Measurements from ENCODE around the gene MRPS2. TPM values are rescaled to one million over a fixed set of nuclear protein-coding genes. Genes with fewer than 3 reads are reported as not detected.
"Not testable (repeated sequence)": the region's sequence is repeated elsewhere in the genome, so short reads cannot be mapped to it uniquely, and the experiment has no call there.

Gene MRPS2
- polyA plus RNA-seq, 1 donor from 2014 or later, result 20.1 TPM

DNA sequence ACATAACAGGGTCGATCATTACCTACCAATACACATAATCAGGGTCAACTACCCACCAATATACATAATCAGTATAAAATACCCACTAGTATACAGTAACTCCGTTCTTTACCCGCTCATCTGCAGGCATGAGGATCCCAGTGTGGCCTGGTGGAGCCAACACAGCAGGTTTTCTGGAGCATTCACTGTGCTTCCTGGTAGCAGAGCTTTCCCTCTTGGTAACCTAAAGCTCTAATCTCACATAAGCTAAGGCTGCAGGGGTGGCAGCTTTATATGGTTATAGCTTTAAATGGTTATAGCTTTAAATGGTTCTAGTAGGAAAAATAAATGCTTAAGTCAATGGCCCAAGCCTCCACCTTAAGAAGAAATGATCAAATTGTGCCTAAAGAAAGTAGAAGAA, 32.6 kb downstream of the MRPS2 start:
- Histone ChIP-seq H3K4me3 (ENCODE audit: low read length) (no peak overlapping the region), H2AFZ (ENCODE audit: low read depth, low read length) (no peak overlapping the region), H3K9ac (ENCODE audit: low read length) (no peak overlapping the region), H3K4me2 (ENCODE audit: low read length) (no peak overlapping the region), H4K20me1 (ENCODE audit: insufficient read depth) (no peaks in the 10 kb centered on the region), H3K27me3 (ENCODE audit: insufficient read depth, low read depth, low read length) (no peaks in the 10 kb centered on the region), H3K79me2 (replicated peaks; ENCODE audit: insufficient read depth, low read length) (no peaks in the 10 kb centered on the region), H3F3A (ENCODE audit: insufficient read depth, low read length, poor library complexity, severe bottlenecking) (no peaks in the 10 kb centered on the region), H3K36me3 (ENCODE audit: insufficient read depth, low read length) (no peaks in the 10 kb centered on the region), H3K9me2 (ENCODE audit: insufficient read depth, low read length) (no peaks in the 10 kb centered on the region), H3K27ac (ENCODE audit: low read length) (no peak overlapping the region), H3K9me3 (ENCODE audit: low read length) (no peaks in the 10 kb centered on the region)
- TF ChIP-seq EZH2 (IDR thresholded peaks at IDR 0.05; ENCODE audit: borderline replicate concordance, insufficient read depth, low read length, poor library complexity, severe bottlenecking) (no peak), EP300 (conservative IDR thresholded peaks at IDR 0.05; ENCODE audit: poor library complexity, severe bottlenecking) (no peak), RAD21 (conservative IDR thresholded peaks at IDR 0.05) (no peak), TAF1 (IDR thresholded peaks at IDR 0.05; ENCODE audit: low read depth) (no peak), CTCF (IDR thresholded peaks at IDR 0.05; ENCODE audit: poor library complexity, severe bottlenecking) (no peak), SMC3 (conservative IDR thresholded peaks at IDR 0.05; ENCODE audit: poor library complexity) (no peak), MXI1 (conservative IDR thresholded peaks at IDR 0.05; ENCODE audit: poor library complexity, severe bottlenecking) (no peak), POLR2AphosphoS5 (IDR thresholded peaks at IDR 0.05) (no peak)
- TF ChIP-seq, protein P1, sequence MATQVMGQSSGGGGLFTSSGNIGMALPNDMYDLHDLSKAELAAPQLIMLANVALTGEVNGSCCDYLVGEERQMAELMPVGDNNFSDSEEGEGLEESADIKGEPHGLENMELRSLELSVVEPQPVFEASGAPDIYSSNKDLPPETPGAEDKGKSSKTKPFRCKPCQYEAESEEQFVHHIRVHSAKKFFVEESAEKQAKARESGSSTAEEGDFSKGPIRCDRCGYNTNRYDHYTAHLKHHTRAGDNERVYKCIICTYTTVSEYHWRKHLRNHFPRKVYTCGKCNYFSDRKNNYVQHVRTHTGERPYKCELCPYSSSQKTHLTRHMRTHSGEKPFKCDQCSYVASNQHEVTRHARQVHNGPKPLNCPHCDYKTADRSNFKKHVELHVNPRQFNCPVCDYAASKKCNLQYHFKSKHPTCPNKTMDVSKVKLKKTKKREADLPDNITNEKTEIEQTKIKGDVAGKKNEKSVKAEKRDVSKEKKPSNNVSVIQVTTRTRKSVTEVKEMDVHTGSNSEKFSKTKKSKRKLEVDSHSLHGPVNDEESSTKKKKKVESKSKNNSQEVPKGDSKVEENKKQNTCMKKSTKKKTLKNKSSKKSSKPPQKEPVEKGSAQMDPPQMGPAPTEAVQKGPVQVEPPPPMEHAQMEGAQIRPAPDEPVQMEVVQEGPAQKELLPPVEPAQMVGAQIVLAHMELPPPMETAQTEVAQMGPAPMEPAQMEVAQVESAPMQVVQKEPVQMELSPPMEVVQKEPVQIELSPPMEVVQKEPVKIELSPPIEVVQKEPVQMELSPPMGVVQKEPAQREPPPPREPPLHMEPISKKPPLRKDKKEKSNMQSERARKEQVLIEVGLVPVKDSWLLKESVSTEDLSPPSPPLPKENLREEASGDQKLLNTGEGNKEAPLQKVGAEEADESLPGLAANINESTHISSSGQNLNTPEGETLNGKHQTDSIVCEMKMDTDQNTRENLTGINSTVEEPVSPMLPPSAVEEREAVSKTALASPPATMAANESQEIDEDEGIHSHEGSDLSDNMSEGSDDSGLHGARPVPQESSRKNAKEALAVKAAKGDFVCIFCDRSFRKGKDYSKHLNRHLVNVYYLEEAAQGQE (IDR thresholded peaks at IDR 0.05; ENCODE audit: borderline replicate concordance), result no peak

- H3K9ac ChIP-seq (ENCODE audit: low read length), result no peak overlapping the region
- TF ChIP-seq MXI1 (conservative IDR thresholded peaks at IDR 0.05; ENCODE audit: poor library complexity, severe bottlenecking) (no peak), POLR2AphosphoS5 (IDR thresholded peaks at IDR 0.05) (no peak), TAF1 (IDR thresholded peaks at IDR 0.05; ENCODE audit: low read depth) (no peak), CTCF (IDR thresholded peaks at IDR 0.05; ENCODE audit: poor library complexity, severe bottlenecking) (no peak), RAD21 (conservative IDR thresholded peaks at IDR 0.05) (no peak), EP300 (conservative IDR thresholded peaks at IDR 0.05; ENCODE audit: poor library complexity, severe bottlenecking) (no peak), SMC3 (conservative IDR thresholded peaks at IDR 0.05; ENCODE audit: poor library complexity) (no peak), EZH2 (IDR thresholded peaks at IDR 0.05; ENCODE audit: borderline replicate concordance, insufficient read depth, low read length, poor library complexity, severe bottlenecking) (no peak)
- TF ChIP-seq, protein P1 (IDR thresholded peaks at IDR 0.05; ENCODE audit: borderline replicate concordance), result no peak
- H4K20me1 ChIP-seq (ENCODE audit: insufficient read depth), result no peaks in the 10 kb centered on the region
- no peaks in the 10 kb centered on the region for H3K36me3 ChIP-seq (ENCODE audit: insufficient read depth, low read length)
- H3K27ac ChIP-seq (ENCODE audit: low read length), result no peak overlapping the region
- no peaks in the 10 kb centered on the region for H3K9me3 ChIP-seq (ENCODE audit: low read length)
- no peaks in the 10 kb centered on the region for H3K9me2 ChIP-seq (ENCODE audit: insufficient read depth, low read length)
- H3F3A ChIP-seq (ENCODE audit: insufficient read depth, low read length, poor library complexity, severe bottlenecking), result no peaks in the 10 kb centered on the region
- no peaks in the 10 kb centered on the region for H3K27me3 ChIP-seq (ENCODE audit: insufficient read depth, low read depth, low read length)
- no peak overlapping the region for H3K4me3 ChIP-seq (ENCODE audit: low read length)
- no peaks in the 10 kb centered on the region for H3K79me2 ChIP-seq (replicated peaks; ENCODE audit: insufficient read depth, low read length)
- H2AFZ ChIP-seq (ENCODE audit: low read depth, low read length), result no peak overlapping the region
- H3K4me2 ChIP-seq (ENCODE audit: low read length), result no peak overlapping the region
These were observed 33.2 kb downstream of the MRPS2 start for GRCh38 chr9:135533674-135534073.

GRCh38 chr9:135534192-135534711, 33.8 kb downstream of the MRPS2 start:
- H3K79me2 ChIP-seq (replicated peaks; ENCODE audit: insufficient read depth, low read length); H3K36me3 ChIP-seq (ENCODE audit: insufficient read depth, low read length); H3K9me2 ChIP-seq (ENCODE audit: insufficient read depth, low read length); H4K20me1 ChIP-seq (ENCODE audit: insufficient read depth); H3K27ac ChIP-seq (ENCODE audit: low read length); H3K9ac ChIP-seq (ENCODE audit: low read length); H3K4me3 ChIP-seq (ENCODE audit: low read length); H3K9me3 ChIP-seq (ENCODE audit: low read length); H3K4me2 ChIP-seq (ENCODE audit: low read length); H3F3A ChIP-seq (ENCODE audit: insufficient read depth, low read length, poor library complexity, severe bottlenecking); H2AFZ ChIP-seq (ENCODE audit: low read depth, low read length); H3K27me3 ChIP-seq (ENCODE audit: insufficient read depth, low read depth, low read length): not testable (repeated sequence)

All from neural cell (in vitro differentiated cells).